GM12801 (cell line): ENCODE measurements around the gene KCNH5.

Experiments
- TF ChIP-seq, protein P1 (sequence below): IDR thresholded peaks from one replicate; pipeline ENCODE4 v1.5.1; 2011; ENCODE audit warnings: control low read depth; ENCODE audit not compliant: insufficient read length; ENCODE audit errors: extremely low read depth

Gene KCNH5

DNA sequence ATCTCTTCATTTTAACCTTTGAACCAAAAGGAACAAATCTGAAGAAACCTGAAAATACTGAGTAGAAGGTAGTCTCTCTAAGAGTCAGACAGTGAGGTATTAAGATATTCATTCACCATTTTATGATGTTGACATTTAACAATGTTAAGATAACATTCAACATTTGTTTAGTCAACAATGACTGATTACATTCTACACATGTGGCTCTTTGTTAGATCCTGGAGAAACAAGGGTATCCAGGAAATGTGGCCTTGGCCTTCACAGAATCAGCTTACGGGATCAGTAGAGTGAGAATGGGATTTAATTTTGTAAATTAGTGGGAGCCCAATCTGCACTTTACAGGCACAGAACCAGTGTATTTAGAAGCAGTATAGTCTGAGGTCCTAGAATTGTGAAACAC lies 355.5 kb downstream of the KCNH5 start:
- TF ChIP-seq, protein P1, sequence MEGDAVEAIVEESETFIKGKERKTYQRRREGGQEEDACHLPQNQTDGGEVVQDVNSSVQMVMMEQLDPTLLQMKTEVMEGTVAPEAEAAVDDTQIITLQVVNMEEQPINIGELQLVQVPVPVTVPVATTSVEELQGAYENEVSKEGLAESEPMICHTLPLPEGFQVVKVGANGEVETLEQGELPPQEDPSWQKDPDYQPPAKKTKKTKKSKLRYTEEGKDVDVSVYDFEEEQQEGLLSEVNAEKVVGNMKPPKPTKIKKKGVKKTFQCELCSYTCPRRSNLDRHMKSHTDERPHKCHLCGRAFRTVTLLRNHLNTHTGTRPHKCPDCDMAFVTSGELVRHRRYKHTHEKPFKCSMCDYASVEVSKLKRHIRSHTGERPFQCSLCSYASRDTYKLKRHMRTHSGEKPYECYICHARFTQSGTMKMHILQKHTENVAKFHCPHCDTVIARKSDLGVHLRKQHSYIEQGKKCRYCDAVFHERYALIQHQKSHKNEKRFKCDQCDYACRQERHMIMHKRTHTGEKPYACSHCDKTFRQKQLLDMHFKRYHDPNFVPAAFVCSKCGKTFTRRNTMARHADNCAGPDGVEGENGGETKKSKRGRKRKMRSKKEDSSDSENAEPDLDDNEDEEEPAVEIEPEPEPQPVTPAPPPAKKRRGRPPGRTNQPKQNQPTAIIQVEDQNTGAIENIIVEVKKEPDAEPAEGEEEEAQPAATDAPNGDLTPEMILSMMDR: no peak

DNA sequence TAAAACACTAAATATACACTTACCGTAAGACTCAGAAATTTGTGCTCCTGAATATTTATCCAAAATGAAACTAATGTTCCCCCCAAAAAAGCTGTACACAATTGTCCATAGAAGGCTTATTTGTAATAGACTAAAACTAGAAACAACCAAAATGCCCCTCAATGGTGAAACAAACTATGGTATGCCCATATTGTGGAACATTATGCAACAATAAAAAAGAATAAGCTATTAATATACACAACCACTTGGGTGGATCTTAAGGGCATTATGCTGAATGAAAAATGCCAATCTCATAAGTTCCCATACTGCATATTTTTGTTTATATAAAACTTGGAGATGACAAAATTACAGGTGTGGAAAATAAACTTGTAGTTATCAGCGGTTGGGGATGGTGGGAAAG lies 357.4 kb downstream of the KCNH5 start:
- TF ChIP-seq, protein P1: no peak

DNA sequence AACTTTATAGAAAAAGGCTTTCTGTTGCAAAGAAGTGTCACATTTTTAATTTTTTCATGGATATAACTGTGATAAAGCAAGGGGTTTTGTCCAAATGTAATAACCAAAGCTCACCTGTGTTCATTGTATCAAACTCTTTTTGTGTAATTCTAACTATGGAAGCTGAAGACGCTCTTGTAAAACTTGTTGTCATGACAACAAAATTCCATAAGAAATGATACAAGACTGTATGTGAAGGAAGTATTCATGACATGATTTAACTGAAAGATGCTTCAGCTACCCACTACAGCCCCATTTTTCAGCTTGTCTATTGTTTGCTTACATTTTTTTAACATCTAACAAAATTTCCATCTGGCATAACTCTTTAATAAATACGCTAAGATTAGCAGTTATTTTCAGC lies 360.9 kb downstream of the KCNH5 start:
- TF ChIP-seq, protein P1: no peak

DNA sequence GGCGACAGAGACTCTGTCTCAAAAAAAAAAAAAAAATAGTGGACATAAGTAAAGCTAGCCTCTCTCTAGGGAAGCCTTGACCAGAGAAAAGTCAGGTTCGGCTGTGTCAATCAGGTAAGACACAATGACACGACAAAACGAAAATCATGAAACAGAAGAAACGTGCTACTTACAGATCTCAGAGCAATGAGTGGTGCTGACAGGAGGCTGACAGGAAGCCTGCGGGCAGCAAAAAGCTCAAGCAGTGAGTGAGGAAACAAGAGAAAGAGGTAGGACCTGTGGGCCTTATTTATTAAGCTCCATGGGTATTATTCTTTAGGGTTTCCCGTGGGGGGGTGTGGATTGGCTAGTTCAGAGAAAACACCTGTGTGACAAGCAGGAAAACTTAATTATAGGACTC lies 363.1 kb downstream of the KCNH5 start:
- TF ChIP-seq, protein P1: no peak

DNA sequence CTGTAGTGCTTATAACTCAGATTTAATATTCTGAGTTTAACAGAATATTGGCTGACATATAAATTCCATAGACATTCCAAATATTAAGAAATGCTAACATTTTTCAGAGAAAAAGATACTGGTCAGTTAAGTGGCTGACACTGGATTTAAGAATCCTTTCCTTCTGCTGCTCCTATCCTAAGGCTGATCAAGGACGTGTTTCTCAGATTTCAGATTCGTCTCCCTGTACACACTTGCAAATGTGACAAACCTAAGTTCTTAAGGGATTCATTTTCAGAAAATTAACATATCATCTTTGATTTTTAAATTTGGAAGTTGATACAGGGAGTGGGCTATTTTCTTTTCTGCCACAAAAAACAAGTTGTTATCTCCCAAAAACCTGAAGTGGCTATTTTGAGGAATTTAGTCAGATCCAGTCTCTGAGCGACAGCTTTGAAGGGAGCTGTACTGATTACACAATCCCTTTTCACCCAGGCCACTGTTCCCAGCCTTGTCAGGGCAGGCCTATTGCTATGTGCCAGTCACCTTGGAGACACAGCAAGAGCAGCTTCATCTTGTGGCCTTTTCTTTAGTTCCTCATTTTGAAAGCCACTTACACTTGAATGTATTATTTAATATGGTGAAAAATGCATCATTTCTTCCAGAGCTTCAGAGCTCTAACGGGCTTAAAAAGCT lies 370.6 kb downstream of the KCNH5 start:
- TF ChIP-seq, protein P1: no peak

DNA sequence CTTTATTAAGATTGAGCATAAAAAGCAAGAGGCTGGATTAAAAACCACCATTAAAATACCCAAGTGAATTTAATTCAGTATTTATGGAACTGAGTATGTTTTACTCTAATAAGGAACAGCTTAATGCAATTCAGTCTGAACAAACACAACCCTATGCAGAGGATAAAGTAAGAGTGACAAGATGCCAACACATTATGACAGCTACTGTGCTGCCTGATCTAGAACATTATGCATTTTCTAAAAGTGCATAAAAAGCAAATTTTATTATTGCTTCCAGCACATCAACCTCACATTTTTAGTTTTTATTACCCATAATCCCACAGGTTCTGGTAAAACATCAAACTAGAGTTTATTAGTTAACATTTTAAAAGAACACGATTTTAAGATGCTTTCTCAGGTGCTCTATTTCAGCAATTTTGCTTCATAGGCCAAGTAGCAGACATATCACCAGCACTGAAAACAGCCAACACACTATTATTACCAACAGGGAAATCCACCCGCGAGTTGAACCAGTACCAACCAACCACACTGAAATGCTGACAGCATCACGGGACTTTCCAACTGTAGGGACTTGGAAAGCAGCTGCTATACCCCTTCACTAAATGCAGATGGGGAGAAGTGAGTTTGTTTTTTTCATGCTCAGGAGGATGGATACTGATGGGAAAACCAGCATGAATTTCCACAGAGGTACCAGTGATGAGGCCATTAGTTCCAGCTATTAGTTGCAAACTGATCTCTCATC lies 372.1 kb downstream of the KCNH5 start:
- TF ChIP-seq, protein P1: no peak

DNA sequence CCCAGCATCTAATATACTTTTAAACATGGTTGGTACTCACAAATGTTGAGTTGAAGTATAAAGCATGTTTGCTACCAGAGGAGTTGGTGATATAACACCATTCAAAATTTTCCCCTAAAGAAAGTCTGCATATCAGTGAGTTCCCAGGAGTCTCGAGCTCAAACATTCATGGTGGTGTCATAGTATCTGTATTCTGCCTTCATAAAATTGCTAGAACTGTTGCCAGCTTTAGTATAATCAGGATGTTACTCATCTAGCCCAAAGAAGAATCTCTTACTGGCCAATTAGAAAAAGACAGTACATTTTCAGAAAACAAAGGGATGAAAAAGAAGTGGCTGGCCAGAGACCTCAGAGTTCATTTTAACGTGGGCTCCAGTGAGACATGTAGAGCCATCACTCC lies 374.7 kb downstream of the KCNH5 start:
- TF ChIP-seq, protein P1: no peak
